Fibroblast of lung (primary cell): ENCODE data around the gene NHLRC2.

Experiments
- CTCF ChIP-seq, 2 donors: IDR thresholded peaks in 1 of 2; conservative IDR thresholded peaks in 1 of 2; 1 replicate in 1 of 2; 2 replicates in 1 of 2; pipeline ENCODE4 v1.5.1; 2011 to 2012; ENCODE audit warnings: low read length in 2 of 2, control low read depth in 1 of 2, inconsistent platforms in 1 of 2, low read depth in 1 of 2, mild to moderate bottlenecking in 1 of 2
- EZH2 ChIP-seq: IDR thresholded peaks from 2 replicates; pipeline ENCODE4 v1.5.1; 2012; ENCODE audit warnings: low read length, control low read depth, mild to moderate bottlenecking; ENCODE audit errors: missing control alignments

GRCh38 chr10:113954409-113954808, 99.9 kb downstream of the NHLRC2 start:
- TF ChIP-seq CTCF (conservative IDR thresholded peaks at IDR 0.05 in 1 of 2, IDR thresholded peaks at IDR 0.05 in 1 of 2; ENCODE audit: low read depth in 1 of 2, low read length in 2 of 2): no peak
- no peak for TF ChIP-seq EZH2
